Activated CD8-positive, alpha-beta T cell treated with anti-CD3 and anti-CD28 coated beads, Interleukin-2, amount 10 ng/mL, durations not matched to agents 7 days and 5 days (primary cell): ENCODE results near the gene CCN2. TPM values are rescaled to one million over a fixed set of nuclear protein-coding genes. Genes with fewer than 3 reads are reported as not detected.

Source experiments
- ATAC-seq: fragments of 150-1000 bp; cut with Tn5 transposase; one replicate; pipeline ENCODE4 v1.10.0; 2021; ENCODE audit warnings: moderate library complexity
- CTCF ChIA-PET: fragments of 350-600 bp; sonication (Branson Sonifier 250); formaldehyde crosslinking; loops from one replicate; lab custom pipeline; 2021; ENCODE audit warnings: antibody characterized with exemption; lab: Charles Lee
- POLR2A ChIA-PET: fragments of 350-600 bp; sonication (Branson Sonifier 250); formaldehyde crosslinking; loops from one replicate; lab custom pipeline; 2021; ENCODE audit warnings: antibody characterized with exemption; lab: Charles Lee
- DNase-seq: peaks from one replicate; pipeline ENCODE4 v3.0.0-alpha.2; 2020
- H3K27ac Mint-ChIP-seq: one replicate; pipeline ENCODE4 v1.8.0; 2021; ENCODE audit warnings: mild to moderate bottlenecking, mixed read lengths
- H3K27me3 Mint-ChIP-seq: one replicate; pipeline ENCODE4 v1.8.0; 2021; ENCODE audit warnings: low read depth, mixed read lengths
- H3K36me3 Mint-ChIP-seq: one replicate; pipeline ENCODE4 v1.8.0; 2021; ENCODE audit warnings: low read depth, mixed read lengths
- H3K4me1 Mint-ChIP-seq: one replicate; pipeline ENCODE4 v1.8.0; 2021; ENCODE audit warnings: low read depth, mixed read lengths
- H3K4me3 Mint-ChIP-seq: one replicate; pipeline ENCODE4 v1.8.0; 2021; ENCODE audit warnings: mild to moderate bottlenecking, mixed read lengths
- H3K9me3 Mint-ChIP-seq: one replicate; pipeline ENCODE4 v1.8.0; 2022; ENCODE audit warnings: mixed read lengths; ENCODE audit not compliant: insufficient read depth
- total RNA-seq, 2 experiments: library from RNA; stranded (reverse); gene quantifications; one replicate each; pipeline ENCODE4 v1.2.3, GENCODE V29; 2021

CCN2 gene
- total RNA-seq, 2 experiments from 2014 or later = not detected

GRCh38 chr6:131958542-131959470 is 7.6 kb upstream of the CCN2 start:
- Mint-ChIP-seq H3K27me3 (peaks cover 9% of the 10 kb centered on the region), H3K36me3 (no peaks in the 10 kb centered on the region), H3K27ac (no peak overlapping the region), H3K4me3 (no peak overlapping the region), H3K9me3 (no peaks in the 10 kb centered on the region), H3K4me1 (no peaks in the 10 kb centered on the region)
- DNase-seq (no peak), ATAC-seq (no peak)
- CTCF ChIA-PET = no interaction called here
- POLR2A ChIA-PET = interaction anchor here (0.6 kb wide), 1 partner anchor 413 kb away, joined by 3 read pairs; no protein-coding TSS in a partner anchor

- Mint-ChIP-seq H3K36me3 (no peaks in the 10 kb centered on the region), H3K4me1 (no peaks in the 10 kb centered on the region), H3K27ac (no peak overlapping the region), H3K27me3 (peaks cover 13% of the 10 kb centered on the region), H3K9me3 (no peaks in the 10 kb centered on the region), H3K4me3 (no peak overlapping the region)
- ChIA-PET POLR2A (interaction anchor here (0.6 kb wide), 1 partner anchor 412 kb away, joined by 3 read pairs; no protein-coding TSS in a partner anchor), CTCF (no interaction called here)
- DNase-seq (no peak), ATAC-seq (no peak)
Measured at GRCh38 chr6:131958095-131958494, 6.9 kb upstream of the CCN2 start.

- Mint-ChIP-seq H3K27me3 (peaks cover 31% of the 10 kb centered on the region), H3K4me1 (peaks cover 3% of the 10 kb centered on the region), H3K9me3 (no peaks in the 10 kb centered on the region), H3K36me3 (no peaks in the 10 kb centered on the region), H3K4me3 (no peak overlapping the region), H3K27ac (no peak overlapping the region)
- POLR2A ChIA-PET = no interaction called here
- CTCF ChIA-PET = interaction anchor here (0.7 to 1.1 kb wide), 2 partner anchors 32 to 41 kb away, joined by 3 read pairs; no protein-coding TSS in a partner anchor
- ATAC-seq = no peak
- DNase-seq = no peak
Measured at GRCh38 chr6:131955876-131956275, 4.7 kb upstream of the CCN2 start.

- Mint-ChIP-seq H3K27ac (no peak overlapping the region), H3K36me3 (no peaks in the 10 kb centered on the region), H3K27me3 (peaks cover 35% of the 10 kb centered on the region), H3K9me3 (no peaks in the 10 kb centered on the region), H3K4me3 (no peak overlapping the region), H3K4me1 (peaks cover 6% of the 10 kb centered on the region)
- ChIA-PET CTCF (interaction anchor here (1.1 kb wide), 1 partner anchor 32 kb away, joined by 3 read pairs; no protein-coding TSS in a partner anchor), POLR2A (no interaction called here)
- DNase-seq = no peak
- ATAC-seq = no peak
Measured at GRCh38 chr6:131955192-131955591, 4.0 kb upstream of the CCN2 start.

GRCh38 chr6:131954775-131955107 is 3.6 kb upstream of the CCN2 start:
- H3K27ac Mint-ChIP-seq = no peak overlapping the region
- POLR2A ChIA-PET = no interaction called here
- DNase-seq (no peak), ATAC-seq (no peak)
- H3K27me3 Mint-ChIP-seq = peaks cover 40% of the 10 kb centered on the region
- no peaks in the 10 kb centered on the region for H3K9me3 Mint-ChIP-seq
- no peak overlapping the region for H3K4me3 Mint-ChIP-seq
- peaks cover 9% of the 10 kb centered on the region for H3K4me1 Mint-ChIP-seq
- CTCF ChIA-PET = interaction anchor here (1.1 kb wide), 1 partner anchor 31 kb away, joined by 3 read pairs; no protein-coding TSS in a partner anchor
- H3K36me3 Mint-ChIP-seq = no peaks in the 10 kb centered on the region

- H3K4me3 Mint-ChIP-seq = no peak overlapping the region
- H3K27me3 Mint-ChIP-seq = peaks cover 45% of the 10 kb centered on the region
- H3K27ac Mint-ChIP-seq = no peak overlapping the region
- ChIA-PET CTCF (no interaction called here), POLR2A (no interaction called here)
- DNase-seq = no peak
- peaks cover 9% of the 10 kb centered on the region for H3K4me1 Mint-ChIP-seq
- no peak for ATAC-seq
- H3K9me3 Mint-ChIP-seq = no peaks in the 10 kb centered on the region
- H3K36me3 Mint-ChIP-seq = no peaks in the 10 kb centered on the region
Measured at GRCh38 chr6:131954059-131954774, 3.0 kb upstream of the CCN2 start.

GRCh38 chr6:131952886-131953509 is 1.8 kb upstream of the CCN2 start:
- Mint-ChIP-seq H3K4me3 (no peak overlapping the region), H3K27me3 (peaks cover 50% of the 10 kb centered on the region), H3K9me3 (no peaks in the 10 kb centered on the region), H3K36me3 (no peaks in the 10 kb centered on the region), H3K27ac (no peak overlapping the region), H3K4me1 (peaks cover 9% of the 10 kb centered on the region)
- DNase-seq = no peak
- CTCF ChIA-PET = no interaction called here
- ATAC-seq = no peak
- POLR2A ChIA-PET = no interaction called here

- DNase-seq = no peak
- peaks cover 56% of the 10 kb centered on the region for H3K27me3 Mint-ChIP-seq
- ChIA-PET CTCF (interaction anchor here (1.1 kb wide), 1 partner anchor 35 kb away, joined by 3 read pairs; no protein-coding TSS in a partner anchor), POLR2A (no interaction called here)
- H3K36me3 Mint-ChIP-seq = no peaks in the 10 kb centered on the region
- H3K9me3 Mint-ChIP-seq = no peaks in the 10 kb centered on the region
- H3K27ac Mint-ChIP-seq = no peak overlapping the region
- ATAC-seq = no peak
- peaks cover 9% of the 10 kb centered on the region for H3K4me1 Mint-ChIP-seq
- no peak overlapping the region for H3K4me3 Mint-ChIP-seq
Measured at GRCh38 chr6:131951576-131952230, 531 bp upstream of the CCN2 start.

GRCh38 chr6:131949909-131950766 is 1.0 kb downstream of the CCN2 start:
- H3K27ac Mint-ChIP-seq = no peak overlapping the region
- peaks cover 62% of the 10 kb centered on the region for H3K27me3 Mint-ChIP-seq
- CTCF ChIA-PET = no interaction called here
- no peaks in the 10 kb centered on the region for H3K9me3 Mint-ChIP-seq
- DNase-seq (peak; percentile 24), ATAC-seq (peak; percentile 56)
- no peaks in the 10 kb centered on the region for H3K36me3 Mint-ChIP-seq
- peaks cover 9% of the 10 kb centered on the region for H3K4me1 Mint-ChIP-seq
- peak overlapping the region; percentile 58 for H3K4me3 Mint-ChIP-seq
- POLR2A ChIA-PET = no interaction called here

GRCh38 chr6:131949620-131949908 is 1.6 kb downstream of the CCN2 start:
- Mint-ChIP-seq H3K27ac (no peak overlapping the region), H3K36me3 (no peaks in the 10 kb centered on the region), H3K4me3 (no peak overlapping the region), H3K4me1 (peaks cover 9% of the 10 kb centered on the region), H3K9me3 (no peaks in the 10 kb centered on the region), H3K27me3 (peaks cover 62% of the 10 kb centered on the region)
- ChIA-PET CTCF (interaction anchor here (0.7 kb wide), 1 partner anchor 11 kb away, joined by 3 read pairs; no protein-coding TSS in a partner anchor), POLR2A (no interaction called here)
- DNase-seq (no peak), ATAC-seq (no peak)
